H9 (cell line): ENCODE measurements around the gene LIPC. TPM values are rescaled to one million over a fixed set of nuclear protein-coding genes. Genes with fewer than 3 reads are reported as not detected.

Experiments used
- DNase-seq: peaks from one replicate; pipeline ENCODE4 v3.0.0-alpha.2; 2017
- H2AFZ ChIP-seq: one replicate; pipeline ENCODE4 v1.6.1; 2013; ENCODE audit warnings: mild to moderate bottlenecking, low read length, control low read depth, moderate library complexity
- H2AK5ac ChIP-seq: 2 replicates; pipeline ENCODE4 v1.6.1; 2013; ENCODE audit warnings: low read length, control low read depth, mixed read lengths; ENCODE audit not compliant: insufficient read length
- H2BK120ac ChIP-seq: one replicate; pipeline ENCODE4 v1.6.1; 2013; ENCODE audit warnings: low read depth, mild to moderate bottlenecking, low read length, control low read depth, inconsistent platforms; ENCODE audit not compliant: poor library complexity, severe bottlenecking
- H2BK12ac ChIP-seq: 2 replicates; pipeline ENCODE4 v1.6.1; 2013; ENCODE audit warnings: low read length, control low read depth, mixed read lengths, low read depth; ENCODE audit not compliant: insufficient read length
- H2BK15ac ChIP-seq: 2 replicates; pipeline ENCODE4 v1.6.1; 2013; ENCODE audit warnings: low read depth, low read length, control low read depth
- H2BK20ac ChIP-seq: one replicate; pipeline ENCODE4 v1.6.1; 2013; ENCODE audit warnings: low read depth, mild to moderate bottlenecking, low read length, control low read depth, inconsistent platforms; ENCODE audit not compliant: poor library complexity, severe bottlenecking
- H2BK5ac ChIP-seq: 2 replicates; pipeline ENCODE4 v1.6.1; 2013; ENCODE audit warnings: low read length, control low read depth, mixed read lengths; ENCODE audit not compliant: insufficient read length
- H3K14ac ChIP-seq: 2 replicates; pipeline ENCODE4 v1.6.1; 2013; ENCODE audit warnings: low read length, control low read depth; ENCODE audit not compliant: insufficient read depth
- H3K18ac ChIP-seq: 2 replicates; pipeline ENCODE4 v1.6.1; 2013; ENCODE audit warnings: low read depth, mild to moderate bottlenecking, mixed read lengths, low read length, control low read depth; ENCODE audit not compliant: insufficient read length
- H3K23ac ChIP-seq: 2 replicates; pipeline ENCODE4 v1.6.1; 2013; ENCODE audit warnings: low read length, control low read depth, mixed read lengths, low read depth; ENCODE audit not compliant: insufficient read length
- H3K23me2 ChIP-seq: 2 replicates; pipeline ENCODE4 v1.6.1; 2013; ENCODE audit warnings: low read depth, mild to moderate bottlenecking, mixed read lengths, low read length, control low read depth; ENCODE audit not compliant: insufficient read length, poor library complexity, severe bottlenecking
- H3K27ac ChIP-seq: 2 replicates; pipeline ENCODE4 v1.5.1; 2013; ENCODE audit warnings: low read length, control low read depth, mixed read lengths, low read depth; ENCODE audit not compliant: insufficient read length
- H3K27me3 ChIP-seq: 2 replicates; pipeline ENCODE4 v1.6.1; 2013; ENCODE audit warnings: low read length, control low read depth, inconsistent platforms; ENCODE audit not compliant: insufficient read depth
- H3K4ac ChIP-seq: 2 replicates; pipeline ENCODE4 v1.6.1; 2013; ENCODE audit warnings: low read depth, mild to moderate bottlenecking, control low read depth, inconsistent platforms, low read length, moderate library complexity
- H3K4me1 ChIP-seq: 2 replicates; pipeline ENCODE4 v1.6.1; 2013; ENCODE audit warnings: low read length, control low read depth, inconsistent platforms; ENCODE audit not compliant: insufficient read depth
- H3K4me2 ChIP-seq: 2 replicates; pipeline ENCODE4 v1.6.1; 2013; ENCODE audit warnings: low read length, control low read depth, mixed read lengths; ENCODE audit not compliant: insufficient read length, insufficient read depth
- H3K56ac ChIP-seq: 2 replicates; pipeline ENCODE4 v1.6.1; 2013; ENCODE audit warnings: low read depth, mild to moderate bottlenecking, mixed read lengths, low read length, control low read depth; ENCODE audit not compliant: insufficient read length
- H3K79me1 ChIP-seq: 2 replicates; pipeline ENCODE4 v1.6.1; 2013; ENCODE audit warnings: low read depth, mild to moderate bottlenecking, moderate library complexity, low read length, control low read depth, inconsistent platforms; ENCODE audit not compliant: insufficient read depth, poor library complexity, severe bottlenecking
- H3K79me2 ChIP-seq: 2 replicates; pipeline ENCODE4 v1.6.1; 2013; ENCODE audit warnings: low read length, control low read depth, inconsistent platforms; ENCODE audit not compliant: insufficient read depth
- H3K9ac ChIP-seq: 2 replicates; pipeline ENCODE4 v1.6.1; 2013; ENCODE audit warnings: low read length, control low read depth, mixed read lengths; ENCODE audit not compliant: insufficient read length; ENCODE audit errors: extremely low read depth
- H3K9me3 ChIP-seq: one replicate; pipeline ENCODE4 v1.6.1; 2013; ENCODE audit warnings: low read depth, low read length, inconsistent platforms; ENCODE audit not compliant: control insufficient read depth
- H3T11ph ChIP-seq: one replicate; pipeline ENCODE4 v1.6.1; 2013; ENCODE audit warnings: mild to moderate bottlenecking, low read length, control low read depth, inconsistent platforms
- H4K20me1 ChIP-seq: one replicate; pipeline ENCODE4 v1.6.1; 2013; ENCODE audit not compliant: control insufficient read depth, insufficient read length, insufficient read depth
- H4K5ac ChIP-seq: 2 replicates; pipeline ENCODE4 v1.6.1; 2013; ENCODE audit warnings: low read depth, mild to moderate bottlenecking, mixed read lengths, low read length, control low read depth; ENCODE audit not compliant: insufficient read length
- H4K8ac ChIP-seq: replicated peaks from 2 replicates; pipeline ENCODE4 v1.6.1; 2013; ENCODE audit warnings: low read length, control low read depth, mixed read lengths, low read depth; ENCODE audit not compliant: insufficient read length
- H4K91ac ChIP-seq: 2 replicates; pipeline ENCODE4 v1.6.1; 2013; ENCODE audit warnings: low read depth, mild to moderate bottlenecking, moderate library complexity, mixed read lengths, low read length, control low read depth; ENCODE audit not compliant: insufficient read length
- H3K27ac Mint-ChIP-seq, 3 experiments: 2 replicates in 2 of 3; 3 replicates in 1 of 3; pipeline ENCODE4 v1.8.0; 2020 to 2021; ENCODE audit warnings: mixed read lengths in 3 of 3, mild to moderate bottlenecking in 1 of 3, moderate library complexity in 1 of 3
- H3K27me3 Mint-ChIP-seq: 2 replicates; pipeline ENCODE4 v1.8.0; 2021; ENCODE audit warnings: low read depth, mild to moderate bottlenecking, moderate library complexity, mixed read lengths
- H3K36me3 Mint-ChIP-seq, 3 experiments: 2 replicates in 2 of 3; 3 replicates in 1 of 3; pipeline ENCODE4 v1.8.0; 2020 to 2021; ENCODE audit warnings: low read depth in 3 of 3, mixed read lengths in 3 of 3; ENCODE audit not compliant: insufficient read depth in 1 of 3
- H3K4me1 Mint-ChIP-seq, 2 experiments: 2 replicates each; pipeline ENCODE4 v1.8.0; 2020; ENCODE audit warnings: mixed read lengths in 2 of 2
- H3K4me3 Mint-ChIP-seq, 2 experiments: 2 replicates in 1 of 2; 3 replicates in 1 of 2; pipeline ENCODE4 v1.8.0; 2020 to 2021; ENCODE audit warnings: mild to moderate bottlenecking in 2 of 2, mixed read lengths in 2 of 2, moderate library complexity in 1 of 2
- H3K9me3 Mint-ChIP-seq, 2 experiments: 2 replicates in 1 of 2; 3 replicates in 1 of 2; pipeline ENCODE4 v1.8.0; 2020; ENCODE audit warnings: mild to moderate bottlenecking in 2 of 2, mixed read lengths in 2 of 2, moderate library complexity in 1 of 2
- CTCF ChIP-seq: fragments of 200-600 bp; sonication (generic); conservative IDR thresholded peaks from 3 replicates; pipeline ENCODE4 v1.8.0; 2021; ENCODE audit warnings: antibody characterized with exemption, mild to moderate bottlenecking
- WGBS: extraction: QIAGEN DNeasy Blood & Tissue Kit; methylation state at CpG from one replicate; pipeline ENCODE4 v1.1.7; 2013; ENCODE audit warnings: missing lambda C conversion rate, low lambda C conversion rate, mixed read lengths; ENCODE audit not compliant: insufficient read length; ENCODE audit errors: extremely low coverage; 5-methylcytosine and 5-hydroxymethylcytosine counted together
- total RNA-seq: library from RNA; stranded (reverse); gene quantifications from 2 replicates; pipeline ENCODE4 v1.2.1, GENCODE V29; 2021

LIPC gene
- total RNA-seq, 1 experiment from 2014 or later = not detected

GRCh38 chr15:58558777-58559176 is 127.0 kb downstream of the LIPC start:
- H3K27me3 ChIP-seq = no peaks in the 10 kb centered on the region
- H3K56ac ChIP-seq = no peak overlapping the region
- H3K9me3 Mint-ChIP-seq = peaks cover 8 to 15% of the 10 kb centered on the region in 2 experiments; a peak in 3 of 5 replicates
- no peaks in the 10 kb centered on the region for H3K79me1 ChIP-seq
- WGBS = no CpG with 5 or more reads among the region's 1 CpG
- H4K5ac ChIP-seq = no peak overlapping the region
- TF ChIP-seq CTCF = no peak
- H2BK20ac ChIP-seq = no peak overlapping the region
- no peak overlapping the region for H2AFZ ChIP-seq
- peaks cover 30 to 36% of the 10 kb centered on the region in 2 experiments for H3K4me1 Mint-ChIP-seq
- no peak overlapping the region for H3K14ac ChIP-seq
- DNase-seq = no peak
- no peak overlapping the region for H3K9ac ChIP-seq
- H3K4me3 Mint-ChIP-seq = no peak overlapping the region
- no peak overlapping the region for H2BK15ac ChIP-seq
- no peak overlapping the region for H4K8ac ChIP-seq
- peaks cover 0 to 15% (median 6%) of the 10 kb centered on the region in 3 experiments; a peak in 3 of 7 replicates for H3K36me3 Mint-ChIP-seq
- no peak overlapping the region for H2AK5ac ChIP-seq
- H4K91ac ChIP-seq = no peak overlapping the region
- H2BK120ac ChIP-seq = no peak overlapping the region
- no peak overlapping the region for H3T11ph ChIP-seq
- H2BK12ac ChIP-seq = no peak overlapping the region
- no peak overlapping the region for H3K4me2 ChIP-seq
- H3K79me2 ChIP-seq = no peaks in the 10 kb centered on the region
- no peak overlapping the region for H3K27ac Mint-ChIP-seq
- no peak overlapping the region for H2BK5ac ChIP-seq
- H3K27ac ChIP-seq = no peak overlapping the region
- H3K4ac ChIP-seq = no peak overlapping the region
- H3K9me3 ChIP-seq = no peaks in the 10 kb centered on the region
- 0 out of 2 replicates have a peak, but pooled peaks cover under 1% of the 10 kb centered on the region for H3K27me3 Mint-ChIP-seq
- H4K20me1 ChIP-seq = no peaks in the 10 kb centered on the region
- no peaks in the 10 kb centered on the region for H3K4me1 ChIP-seq
- no peaks in the 10 kb centered on the region for H3K23me2 ChIP-seq
- H3K23ac ChIP-seq = no peak overlapping the region
- H3K18ac ChIP-seq = no peak overlapping the region
